Suprapubic skin (tissue), 3 donors: ENCODE measurements around the gene RNF8.

ENCODE experiments used
- EP300 ChIP-seq: sonication (generic); formaldehyde crosslinking; IDR thresholded peaks from one replicate; pipeline ENCODE4 v1.6.1; 2017; ENCODE audit warnings: antibody characterized with exemption
- POLR2A ChIP-seq, 2 donors: fragments of 450-650 bp; IDR thresholded peaks; one replicate each; pipeline ENCODE4 v1.6.1; 2017; ENCODE audit warnings: antibody characterized with exemption in 2 of 2, mild to moderate bottlenecking in 2 of 2, moderate library complexity in 2 of 2
- TF ChIP-seq, protein P1 (sequence below), 2 donors: fragments of 200-600 bp in 1 of 2; fragments of 450-650 bp in 1 of 2; sonication (generic) in 1 of 2; IDR thresholded peaks; one replicate each; pipeline ENCODE4 v1.5.1; 2016 to 2019; ENCODE audit warnings: antibody characterized with exemption in 2 of 2, mild to moderate bottlenecking in 1 of 2, moderate library complexity in 1 of 2

DNA sequence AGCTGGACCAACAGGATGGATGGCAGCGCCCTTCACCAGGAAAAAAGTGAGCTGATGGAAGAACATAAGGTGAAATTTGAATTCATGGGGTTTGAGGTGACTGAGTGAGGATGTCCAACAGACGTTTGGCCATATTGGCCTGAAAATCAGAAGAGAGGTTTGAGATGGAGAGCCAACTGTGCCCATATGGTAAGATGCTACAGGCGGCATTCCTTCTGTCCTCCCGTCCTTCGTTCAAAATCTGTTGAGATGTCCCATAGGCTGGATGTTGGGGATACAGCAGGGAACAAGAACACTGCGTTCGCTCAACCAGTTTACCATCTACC is 78.8 kb downstream of the RNF8 start:
- TF ChIP-seq EP300: no peak
- no peak for TF ChIP-seq POLR2A (IDR thresholded peaks at IDR 0.05)
- TF ChIP-seq, protein P1, sequence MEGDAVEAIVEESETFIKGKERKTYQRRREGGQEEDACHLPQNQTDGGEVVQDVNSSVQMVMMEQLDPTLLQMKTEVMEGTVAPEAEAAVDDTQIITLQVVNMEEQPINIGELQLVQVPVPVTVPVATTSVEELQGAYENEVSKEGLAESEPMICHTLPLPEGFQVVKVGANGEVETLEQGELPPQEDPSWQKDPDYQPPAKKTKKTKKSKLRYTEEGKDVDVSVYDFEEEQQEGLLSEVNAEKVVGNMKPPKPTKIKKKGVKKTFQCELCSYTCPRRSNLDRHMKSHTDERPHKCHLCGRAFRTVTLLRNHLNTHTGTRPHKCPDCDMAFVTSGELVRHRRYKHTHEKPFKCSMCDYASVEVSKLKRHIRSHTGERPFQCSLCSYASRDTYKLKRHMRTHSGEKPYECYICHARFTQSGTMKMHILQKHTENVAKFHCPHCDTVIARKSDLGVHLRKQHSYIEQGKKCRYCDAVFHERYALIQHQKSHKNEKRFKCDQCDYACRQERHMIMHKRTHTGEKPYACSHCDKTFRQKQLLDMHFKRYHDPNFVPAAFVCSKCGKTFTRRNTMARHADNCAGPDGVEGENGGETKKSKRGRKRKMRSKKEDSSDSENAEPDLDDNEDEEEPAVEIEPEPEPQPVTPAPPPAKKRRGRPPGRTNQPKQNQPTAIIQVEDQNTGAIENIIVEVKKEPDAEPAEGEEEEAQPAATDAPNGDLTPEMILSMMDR (IDR thresholded peaks at IDR 0.05): no peak
